HG03064 (cell line): Measurements from ENCODE around the gene SOHLH1.

Experiments used
- ATAC-seq: cut with Tn5 transposase; IDR thresholded peaks from one replicate; pipeline ENCODE4 v1.9.1; 2021; ENCODE audit warnings: low read depth; ENCODE audit not compliant: unreplicated experiment

SOHLH1 gene

GRCh38 chr9:135731454-135731853 lies 32.2 kb upstream of the SOHLH1 start:
- no peak for ATAC-seq

- ATAC-seq = no peak
These were observed 30.2 kb upstream of the SOHLH1 start for GRCh38 chr9:135729480-135729879.

- no peak for ATAC-seq
These were observed 29.3 kb upstream of the SOHLH1 start for GRCh38 chr9:135728436-135729110.

GRCh38 chr9:135727257-135727875 lies 28.1 kb upstream of the SOHLH1 start:
- ATAC-seq = no peak

GRCh38 chr9:135726138-135726853 lies 27.0 kb upstream of the SOHLH1 start:
- no peak for ATAC-seq

- ATAC-seq = no peak
These were observed 25.0 kb upstream of the SOHLH1 start for GRCh38 chr9:135724186-135724787.

- no peak for ATAC-seq
These were observed 23.1 kb upstream of the SOHLH1 start for GRCh38 chr9:135722365-135722764.

- no peak for ATAC-seq
These were observed 20.2 kb upstream of the SOHLH1 start for GRCh38 chr9:135719472-135719871.

- no peak for ATAC-seq
These were observed 19.3 kb upstream of the SOHLH1 start for GRCh38 chr9:135718616-135719015.

- ATAC-seq = no peak
These were observed 18.1 kb upstream of the SOHLH1 start for GRCh38 chr9:135717410-135717809.

GRCh38 chr9:135716045-135716444 lies 16.8 kb upstream of the SOHLH1 start:
- ATAC-seq = no peak

- no peak for ATAC-seq
These were observed 15.8 kb upstream of the SOHLH1 start for GRCh38 chr9:135715056-135715595.

- no peak for ATAC-seq
These were observed 15.2 kb upstream of the SOHLH1 start for GRCh38 chr9:135714242-135715055.

- no peak for ATAC-seq
These were observed 13.5 kb upstream of the SOHLH1 start for GRCh38 chr9:135712613-135713295.

- ATAC-seq = no peak
These were observed 12.6 kb upstream of the SOHLH1 start for GRCh38 chr9:135711881-135712280.

GRCh38 chr9:135711391-135711790 lies 12.1 kb upstream of the SOHLH1 start:
- no peak for ATAC-seq

GRCh38 chr9:135708164-135708563 lies 8.9 kb upstream of the SOHLH1 start:
- no peak for ATAC-seq

GRCh38 chr9:135707252-135708138 lies 8.2 kb upstream of the SOHLH1 start:
- ATAC-seq = no peak

- no peak for ATAC-seq
These were observed 7.0 kb upstream of the SOHLH1 start for GRCh38 chr9:135706288-135706687.
